ENCODE measurements around the gene CCDC141.
A peak's percentile ranks its signal among the peaks of the same experiment; 100 is the strongest.

The CCDC141 gene

DNA sequence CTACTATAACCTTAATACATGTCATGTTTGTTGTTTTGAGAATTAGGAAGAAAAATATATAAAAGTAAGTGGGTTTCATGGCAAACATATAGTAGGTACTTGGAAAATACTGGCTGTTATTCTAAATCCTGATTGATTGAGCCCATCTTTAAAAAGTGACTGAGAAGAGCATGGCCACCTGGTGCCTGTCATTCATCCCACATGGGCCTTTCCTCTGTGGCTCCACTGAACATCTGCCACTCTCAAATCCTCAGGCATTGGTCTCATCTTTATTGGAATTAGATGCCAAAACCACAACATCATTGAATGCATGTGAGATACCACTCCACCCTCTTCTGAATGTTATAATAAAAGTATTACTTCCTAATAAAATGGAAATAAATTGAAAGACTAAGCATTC is 141.1 kb downstream of the CCDC141 start:
- DNase-seq, result no peak

DNA sequence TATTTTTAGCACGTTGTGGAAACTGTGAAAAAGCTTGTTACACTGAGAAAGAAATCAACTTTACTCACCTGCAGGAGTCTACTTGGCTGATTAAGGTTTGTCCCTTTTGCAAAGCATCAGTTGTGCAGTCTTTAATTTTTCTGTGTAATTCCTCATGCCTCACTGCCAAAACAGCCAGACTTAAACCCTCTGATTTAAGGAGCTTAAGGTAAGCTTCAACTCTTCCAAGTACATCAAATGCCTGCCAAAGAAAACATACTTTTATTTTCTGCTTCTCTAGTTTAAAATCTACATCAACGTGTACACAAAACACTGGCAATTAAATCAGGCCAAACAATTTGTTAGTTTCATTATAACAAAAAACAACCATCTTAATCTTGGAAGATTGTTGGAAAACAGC is 144.7 kb downstream of the CCDC141 start:
- DNase-seq, result no peak

DNA sequence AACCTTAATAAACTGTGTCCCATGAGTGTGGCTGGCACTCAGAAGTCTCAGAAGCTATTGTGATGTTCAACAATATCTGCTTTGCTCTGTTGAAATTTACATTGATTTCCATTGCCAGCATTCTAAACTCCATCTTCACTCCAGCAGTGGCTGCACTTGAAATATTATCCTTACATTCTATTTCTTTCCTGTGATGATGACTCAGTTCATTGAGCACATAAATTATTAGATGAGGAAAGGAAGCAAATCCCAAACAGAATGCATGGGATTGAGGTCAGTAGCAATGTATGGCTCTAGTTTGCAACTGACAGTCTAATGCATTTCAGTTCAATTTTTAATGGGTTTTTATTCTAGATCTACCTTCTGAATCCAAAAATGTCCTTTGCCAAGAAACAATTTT is 150.3 kb downstream of the CCDC141 start:
- no peak for DNase-seq

DNA sequence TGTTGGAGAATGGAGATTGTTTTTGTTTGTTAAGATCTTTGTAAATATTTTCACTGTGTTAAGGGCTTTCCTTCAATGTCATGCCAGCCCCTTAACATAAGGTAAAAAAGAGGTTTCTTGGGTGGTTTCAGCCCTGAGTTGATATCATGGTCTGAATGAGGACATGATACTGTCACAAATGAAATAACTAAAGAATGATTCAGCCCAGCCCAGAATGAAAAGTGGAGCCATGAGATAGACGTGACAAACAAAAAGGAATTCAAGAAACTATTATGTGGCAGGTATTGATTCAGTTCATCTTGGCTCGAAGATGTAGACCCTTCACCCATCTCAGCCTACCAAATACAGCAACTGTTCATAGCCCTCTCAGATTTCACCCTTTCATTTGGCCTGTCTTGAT is 154.1 kb downstream of the CCDC141 start:
- DNase-seq, result no peak

DNA sequence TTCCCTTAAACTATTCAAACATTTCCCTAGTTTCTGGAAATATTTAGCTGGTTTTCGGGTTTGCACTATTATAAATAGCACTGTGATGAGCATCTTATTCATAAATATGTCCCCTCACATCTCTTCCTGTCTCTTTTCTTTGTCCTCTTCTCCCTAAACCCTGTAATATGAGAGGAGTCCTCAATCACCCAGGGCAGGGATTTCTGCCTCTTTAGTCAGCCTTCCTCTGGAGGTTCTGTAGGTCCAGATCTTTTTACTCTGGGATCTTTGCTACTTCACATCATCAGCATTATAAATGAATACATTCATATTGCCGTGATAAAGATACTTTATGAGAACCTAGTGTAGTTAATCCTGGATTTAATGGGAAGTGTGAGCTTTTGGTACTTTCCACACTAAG is 154.8 kb downstream of the CCDC141 start:
- DNase-seq, result no peak

DNA sequence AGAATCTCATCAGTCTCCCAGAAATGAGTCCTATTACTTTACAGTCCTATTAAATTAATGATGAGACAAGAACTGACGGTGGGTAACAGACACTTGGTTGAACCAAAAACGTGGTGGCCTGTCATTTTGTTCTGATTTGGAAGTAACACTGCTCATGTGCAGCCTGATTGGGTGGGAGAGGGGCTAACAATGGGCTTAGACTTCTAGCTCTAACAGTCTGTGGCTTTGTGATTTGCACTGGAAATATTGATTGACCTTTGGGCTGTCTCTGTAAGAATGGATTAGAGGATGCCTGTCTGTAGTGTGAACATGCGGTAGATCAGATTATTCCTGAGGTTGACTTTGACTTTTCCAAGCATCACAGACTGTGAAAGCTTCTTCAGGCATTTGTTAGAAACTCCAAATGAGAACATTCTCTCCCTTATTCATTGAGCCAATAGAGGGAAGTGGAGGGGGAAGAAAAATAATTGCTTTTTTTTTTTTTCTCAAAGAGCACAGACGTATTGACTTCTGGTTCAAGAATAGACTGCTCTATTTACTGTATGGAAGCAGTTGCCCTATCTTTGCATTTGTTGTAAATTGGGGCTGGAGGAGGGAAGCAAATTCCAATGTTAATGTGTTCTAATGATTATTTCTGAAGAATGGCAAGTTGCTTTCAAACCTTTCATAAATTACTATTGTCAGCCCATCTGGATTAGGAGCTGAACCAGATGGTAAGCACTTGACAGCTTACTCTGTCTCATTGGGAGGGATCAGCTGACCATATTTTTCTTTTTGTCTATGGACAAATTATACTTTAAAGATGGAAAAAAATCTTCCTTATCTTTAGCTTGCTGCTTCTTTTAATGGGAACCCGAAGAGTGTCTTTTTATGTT is 156.9 kb downstream of the CCDC141 start:
- DNase-seq, result no peak

DNA sequence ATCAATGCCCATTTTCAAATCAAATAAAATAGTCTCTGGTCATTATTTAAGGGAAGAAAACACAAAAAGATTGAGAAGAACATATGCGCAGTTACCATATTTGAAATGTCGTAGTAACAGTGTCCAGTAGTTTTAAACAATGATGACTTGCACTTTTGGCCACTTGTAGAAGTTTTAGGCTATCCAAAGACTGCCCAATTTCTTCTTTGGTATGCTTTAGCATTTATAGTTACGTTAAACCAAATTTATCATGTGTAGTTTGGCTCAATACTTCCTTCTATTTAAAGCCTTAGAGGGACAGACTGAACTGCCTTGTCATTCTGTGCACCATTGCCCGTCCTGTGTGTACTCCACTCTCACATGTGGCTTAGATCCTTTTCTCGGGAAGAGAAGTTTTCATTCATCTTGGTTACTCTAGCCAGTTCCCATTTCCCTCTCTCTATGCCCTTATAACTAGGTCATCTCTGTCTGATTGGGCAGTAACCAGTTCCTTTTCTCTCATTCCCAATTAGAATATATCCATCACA is 157.9 kb downstream of the CCDC141 start:
- DNase-seq, result no peak

DNA sequence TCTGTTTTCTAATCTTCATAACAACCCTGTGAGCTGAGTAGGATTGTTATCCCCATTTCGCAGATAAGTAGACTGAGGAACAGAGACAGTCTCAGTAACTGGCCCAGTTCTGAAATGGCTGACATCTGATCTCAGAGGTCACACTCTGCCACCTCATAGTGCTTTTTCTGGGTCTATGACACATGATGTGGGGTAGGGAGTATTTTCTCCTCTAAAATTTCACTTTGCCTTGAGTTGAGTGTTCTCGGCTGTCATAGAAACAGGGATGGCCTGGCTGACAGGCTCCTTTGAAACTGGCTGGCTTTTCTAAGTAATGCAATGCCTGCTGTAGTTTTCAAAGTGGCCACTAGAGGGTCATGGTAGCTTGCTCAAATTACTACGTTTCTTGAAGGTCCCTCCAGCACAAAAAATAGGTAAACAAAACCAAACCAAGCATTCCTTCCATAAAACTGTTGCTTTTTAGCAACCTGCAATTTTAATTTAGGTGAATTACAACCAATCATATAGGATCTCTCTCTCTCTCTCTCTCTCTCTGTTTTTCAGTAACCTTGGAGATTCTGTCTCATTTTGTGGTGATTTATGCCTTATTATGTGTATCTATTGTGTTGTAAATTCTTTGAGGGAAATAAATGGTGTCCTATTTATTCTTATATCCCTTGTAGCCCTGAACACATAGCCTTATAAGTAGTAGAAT is 158.5 kb downstream of the CCDC141 start:
- peak; percentile 35 to 58 for DNase-seq

DNA sequence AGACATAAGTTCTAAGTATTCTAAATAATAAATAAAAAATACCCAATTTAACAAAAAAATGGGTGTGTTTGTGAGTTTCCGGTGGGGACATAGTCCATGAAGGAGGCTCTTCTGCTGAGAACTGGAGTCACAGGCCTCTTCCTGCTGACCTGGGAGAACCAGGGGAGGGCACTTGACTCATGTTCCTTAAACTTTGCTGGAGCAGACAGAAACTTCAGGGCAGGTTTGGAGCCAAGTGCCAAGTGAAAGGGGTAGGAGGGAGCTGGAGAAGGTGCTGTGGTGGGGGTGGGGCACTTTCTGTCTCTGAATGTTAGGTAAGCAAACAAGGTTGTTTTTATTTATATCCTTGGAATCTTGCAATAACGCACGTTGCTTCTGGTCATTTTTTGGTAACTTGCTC is 163.9 kb downstream of the CCDC141 start:
- DNase-seq, result no peak

DNA sequence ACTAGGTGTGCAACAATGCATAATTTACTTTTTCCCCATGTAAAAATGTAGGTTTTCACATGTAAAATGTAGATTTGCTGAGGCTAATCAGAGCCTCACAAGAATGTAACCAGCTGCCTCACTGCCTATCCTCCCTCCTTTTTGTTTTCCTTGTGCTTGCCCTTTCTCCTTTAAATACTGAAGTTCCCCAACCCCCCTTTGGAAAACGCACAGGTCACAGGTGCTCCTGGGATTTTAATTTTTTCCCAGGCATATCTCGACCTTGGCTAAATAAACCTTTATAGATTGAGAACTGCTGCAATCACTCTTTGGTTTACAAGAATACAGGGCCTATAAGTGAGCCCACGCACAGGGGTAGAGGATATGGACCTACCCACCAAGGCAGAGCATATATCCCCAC is 165.5 kb downstream of the CCDC141 start:
- no peak for DNase-seq

DNA sequence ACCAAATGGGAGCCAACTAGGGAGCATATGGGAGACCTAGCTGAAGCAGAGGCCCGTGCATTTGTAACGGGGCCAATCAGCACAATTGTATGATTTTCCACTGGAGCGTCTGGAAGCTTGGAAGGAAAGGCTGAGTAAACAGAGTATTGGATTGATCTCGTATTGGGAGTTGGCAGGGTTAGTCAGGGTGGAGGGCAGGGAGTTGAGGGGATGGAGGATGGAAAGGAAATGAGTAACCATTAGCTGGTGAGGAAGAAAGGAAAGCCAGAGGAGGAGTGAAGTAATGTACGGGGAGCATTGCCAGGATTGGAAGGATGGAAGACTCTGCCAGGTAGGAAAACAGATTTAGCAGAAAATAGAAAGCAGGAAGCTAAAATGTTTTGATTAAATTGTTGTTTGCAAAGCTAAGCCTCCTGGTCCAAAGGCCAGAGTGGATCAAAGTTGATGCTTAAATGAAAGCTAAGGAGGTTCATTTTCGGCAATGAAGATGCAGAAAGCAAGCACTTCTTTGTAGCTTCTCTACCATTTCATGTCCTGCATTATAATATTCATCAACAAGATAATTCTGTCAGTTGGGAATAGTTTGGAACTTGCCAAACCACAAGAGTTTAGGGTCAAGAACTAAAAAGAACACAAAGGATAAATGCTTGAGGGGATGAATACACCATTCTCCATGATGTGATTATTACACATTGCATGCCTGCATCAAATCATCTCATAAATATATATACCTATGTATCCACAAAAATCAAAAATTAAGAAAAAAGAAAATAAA is 167.1 kb downstream of the CCDC141 start:
- no peak for DNase-seq

DNA sequence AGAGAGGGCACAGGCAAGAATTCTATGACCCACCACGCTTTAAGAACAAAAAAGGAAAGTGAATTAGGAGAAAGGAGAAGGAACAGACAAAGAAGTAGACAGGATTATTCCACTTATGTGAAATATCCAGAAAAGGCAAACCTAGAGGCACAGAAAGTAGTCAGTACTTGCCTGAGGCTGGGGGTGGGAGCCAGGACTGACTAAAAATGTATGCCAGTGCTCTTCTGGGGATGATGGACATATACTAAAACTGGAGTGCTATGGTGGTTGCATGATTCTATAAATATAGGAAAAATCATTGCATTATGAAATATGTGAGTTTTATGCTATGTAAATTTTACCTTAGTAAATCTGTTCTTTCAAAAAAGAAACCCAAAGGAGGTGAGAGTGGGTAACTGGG is 168.9 kb downstream of the CCDC141 start:
- DNase-seq, result no peak

DNA sequence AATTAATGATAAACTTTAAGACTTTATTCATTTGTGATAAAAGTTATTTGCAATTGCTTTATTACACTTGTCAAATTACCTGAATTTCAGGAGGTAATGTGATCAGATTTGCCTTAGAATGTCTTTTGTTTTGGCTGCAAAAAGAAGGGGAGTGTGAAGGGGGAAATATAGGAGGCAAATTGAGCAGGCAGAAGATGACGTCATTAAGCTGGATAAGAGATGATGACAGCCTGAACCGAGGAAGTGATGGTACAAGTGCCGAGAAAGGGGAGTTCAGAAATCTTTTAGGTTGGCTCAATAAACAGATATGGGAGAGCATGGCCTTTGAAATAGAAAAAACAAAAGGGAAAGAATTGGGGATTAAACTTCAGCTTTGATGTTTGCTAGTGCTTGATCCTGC is 169.7 kb downstream of the CCDC141 start:
- DNase-seq, result no peak

DNA sequence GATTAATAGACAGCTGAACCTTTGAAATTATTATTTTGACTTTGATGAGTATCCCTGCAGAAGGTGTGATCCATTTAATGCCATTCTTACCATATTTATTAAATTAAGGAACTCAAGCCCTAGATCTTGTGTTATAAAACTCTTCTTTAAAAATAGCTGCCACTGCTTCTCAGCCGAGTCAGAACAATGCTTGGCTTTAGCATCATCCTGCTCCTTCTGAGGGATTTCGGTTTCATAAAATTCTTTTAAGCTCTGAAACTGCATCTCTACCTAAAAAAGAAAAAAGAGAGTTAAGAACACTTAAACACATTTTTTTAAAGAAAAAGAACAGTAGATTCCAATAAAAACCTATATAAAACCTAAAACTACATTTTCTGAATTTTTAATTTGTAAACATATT is 172.1 kb downstream of the CCDC141 start:
- DNase-seq, result no peak

DNA sequence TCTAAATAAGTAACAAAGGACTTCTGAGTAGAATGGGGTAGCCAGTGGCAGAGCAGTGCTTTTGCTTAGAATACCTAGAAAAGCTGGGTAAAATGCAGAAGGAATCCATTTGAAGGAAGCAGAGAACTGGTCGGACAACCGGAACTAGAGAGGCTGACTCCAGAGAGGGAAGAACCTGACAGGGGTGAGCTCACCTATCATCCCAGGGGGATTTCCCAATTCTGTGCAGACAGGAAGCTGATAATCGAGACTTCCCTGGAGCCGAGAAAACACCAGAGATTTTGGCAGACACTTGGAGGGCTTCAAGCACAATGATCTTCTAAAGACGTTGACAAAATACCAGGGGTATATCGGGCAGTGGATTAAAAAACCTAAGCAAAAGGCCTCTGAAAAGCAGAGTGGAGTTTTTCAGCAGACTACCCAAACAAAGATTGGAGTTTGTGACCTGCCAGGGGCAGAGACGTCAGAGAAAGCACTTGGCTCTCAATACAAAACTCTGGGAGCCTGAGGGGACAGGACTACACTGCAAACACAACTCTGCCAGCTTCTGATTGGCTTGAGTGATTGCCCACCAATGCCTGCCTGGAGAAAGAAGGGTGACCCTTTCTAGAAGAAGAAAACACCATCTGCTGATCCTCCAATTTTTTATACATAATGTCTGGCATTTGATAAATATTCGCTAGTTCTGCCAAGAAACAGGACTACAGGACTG is 175.3 kb downstream of the CCDC141 start:
- DNase-seq, result no peak

DNA sequence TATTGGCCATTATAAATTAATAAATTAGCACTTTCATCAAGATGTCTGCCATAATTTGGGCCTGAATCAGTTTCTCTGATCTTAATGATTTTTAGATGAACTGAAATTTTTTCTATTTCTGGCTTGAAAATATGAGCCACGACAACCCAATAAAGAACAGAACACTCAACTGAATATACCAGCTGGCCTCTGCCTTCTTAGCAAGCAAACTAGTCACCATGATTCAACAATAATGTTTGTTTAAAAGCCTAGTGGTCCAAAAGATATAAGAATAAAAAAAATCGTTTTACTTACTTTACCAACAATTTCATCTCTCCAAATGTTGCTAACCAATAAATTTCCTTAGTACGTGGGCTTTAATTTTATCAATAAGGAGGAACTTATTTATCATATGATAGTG is 176.0 kb downstream of the CCDC141 start:
- DNase-seq, result no peak

DNA sequence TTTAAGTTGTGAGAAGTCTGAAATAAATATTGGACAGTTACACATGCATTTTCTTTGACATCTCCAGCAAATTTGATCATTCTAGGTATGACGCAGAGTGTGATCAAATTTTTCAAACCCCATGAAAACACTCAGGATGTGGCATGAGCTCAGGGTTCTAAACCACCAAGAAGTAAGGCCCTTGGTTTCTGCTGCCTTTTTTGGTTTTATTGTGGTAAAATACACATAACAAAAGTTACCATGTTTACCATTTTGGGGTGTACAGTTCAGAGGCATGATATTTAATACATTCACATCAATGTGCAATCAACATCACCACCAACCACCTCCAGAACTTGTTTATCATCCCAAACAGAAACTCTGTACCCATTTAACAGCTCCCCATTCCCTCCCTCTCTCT is 178.4 kb downstream of the CCDC141 start:
- no peak for DNase-seq

DNA sequence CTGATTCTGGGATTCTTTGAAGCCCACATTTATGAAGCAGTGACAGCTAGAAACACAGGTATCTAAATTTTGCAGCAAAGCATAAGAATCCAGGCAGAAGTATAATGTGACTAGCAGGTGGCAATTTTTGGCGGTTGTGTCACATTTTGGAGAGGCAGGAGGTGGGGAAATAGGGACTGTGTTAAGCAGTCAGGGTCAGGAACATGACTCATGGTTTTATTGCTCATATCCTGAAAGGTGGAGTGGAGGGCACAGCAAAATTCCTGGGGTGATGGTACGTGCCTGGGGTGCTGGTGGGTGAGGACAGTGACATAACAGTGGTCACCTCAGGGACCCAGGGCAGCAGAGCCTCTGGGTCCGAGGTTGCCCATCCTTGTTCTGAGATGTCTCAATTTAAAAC is 179.2 kb downstream of the CCDC141 start:
- DNase-seq, result no peak

DNA sequence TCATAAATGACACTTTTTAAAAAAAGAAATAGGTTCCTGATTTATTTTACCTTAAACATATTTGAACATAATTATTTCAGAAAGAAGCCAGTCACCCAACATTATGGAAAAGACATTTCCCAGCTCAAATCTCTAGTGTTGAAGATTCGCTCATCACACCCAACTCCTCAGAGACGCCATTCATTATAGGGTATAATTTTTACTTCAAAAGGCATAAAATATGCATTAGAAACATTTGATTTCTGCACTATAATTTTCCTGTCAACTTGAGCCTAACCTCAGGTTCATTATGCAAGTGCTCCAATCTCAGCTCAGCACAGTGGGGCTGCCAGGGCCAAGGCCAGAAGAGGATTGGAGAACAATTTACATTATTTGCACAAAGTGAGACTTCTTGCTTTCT is 183.9 kb downstream of the CCDC141 start:
- DNase-seq, result no peak

DNA sequence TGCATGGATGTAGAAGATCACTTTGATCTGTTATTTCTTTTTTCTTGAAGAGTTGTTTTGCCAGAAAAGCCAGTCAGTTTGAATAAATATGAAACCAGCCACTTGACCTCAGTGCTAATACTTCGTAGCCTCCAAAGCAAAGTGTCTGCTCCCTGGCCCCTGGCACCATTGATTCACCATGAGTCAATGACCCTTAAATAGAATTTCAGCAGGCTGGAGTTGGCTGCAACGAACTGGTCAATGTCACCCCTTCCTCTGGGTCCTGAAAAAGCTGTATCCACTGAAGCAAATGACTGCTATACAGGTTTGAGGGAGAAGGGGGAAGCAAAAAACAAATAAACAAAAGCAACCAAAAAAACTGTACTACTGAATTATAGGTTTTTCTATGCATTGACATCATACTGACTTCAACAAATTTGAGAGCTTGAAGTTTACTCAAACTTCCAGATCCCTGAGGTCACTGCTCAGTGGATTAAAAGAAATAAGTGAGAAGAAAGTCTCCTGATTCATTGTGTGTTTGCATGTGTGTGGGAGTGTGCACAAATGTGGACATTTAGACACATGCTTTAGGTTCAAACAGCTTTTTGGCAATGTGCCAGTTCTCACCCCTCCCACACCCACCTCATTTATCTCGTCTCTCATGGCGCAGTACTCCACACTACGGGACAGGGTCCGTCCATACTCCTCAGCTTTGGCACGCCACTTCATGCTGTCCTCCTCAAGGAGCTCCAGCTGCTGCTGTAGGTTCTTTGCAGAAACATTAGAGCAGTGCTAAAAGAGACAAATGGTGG is 184.6 kb downstream of the CCDC141 start:
- DNase-seq, result no peak

DNA sequence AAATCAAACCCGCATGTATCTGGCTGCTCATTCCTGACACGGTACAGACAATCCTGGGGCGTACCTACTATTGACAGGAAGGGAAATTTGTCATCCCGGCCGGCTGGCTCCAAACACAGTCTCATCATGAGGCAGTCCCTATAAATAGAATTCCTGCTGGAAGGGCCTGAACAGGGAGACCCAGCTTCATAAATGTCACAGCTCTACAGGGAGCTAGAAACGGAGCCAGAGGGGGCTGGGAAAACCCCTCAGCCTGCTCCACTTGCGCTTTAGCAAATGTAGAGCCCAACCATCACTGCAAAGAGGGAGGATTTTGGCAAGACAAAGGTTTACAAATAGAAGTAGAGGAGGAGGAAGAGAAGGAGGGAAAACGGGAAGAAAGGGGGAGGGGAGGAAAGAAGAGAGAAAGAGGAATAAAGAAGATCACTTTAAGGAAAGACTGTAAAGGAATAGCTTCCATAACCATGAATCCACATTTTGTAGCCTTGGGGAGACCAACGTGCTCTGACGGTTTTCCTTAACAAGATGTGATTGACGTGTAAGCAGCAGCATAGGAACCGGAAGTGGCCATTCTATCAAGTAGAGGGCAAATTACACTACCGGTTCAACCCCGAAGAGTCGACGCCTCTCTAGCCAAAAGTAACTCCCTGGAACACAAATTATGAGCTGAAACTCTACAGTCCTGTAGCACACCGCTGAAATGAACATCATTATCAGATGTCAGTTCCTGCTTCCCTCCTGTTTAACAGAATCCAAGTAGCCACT is 185.9 kb downstream of the CCDC141 start:
- no peak for DNase-seq
